Esophagus muscularis mucosa (tissue), 4 donors: ENCODE data around the gene CNTN6.

Experiments
- CTCF ChIP-seq, 3 experiments: fragments of 200-600 bp in 2 of 3; fragments of 450-650 bp in 1 of 3; sonication (generic) in 2 of 3; IDR thresholded peaks; one replicate each; pipeline ENCODE4 v1.5.1; 2017 to 2019; ENCODE audit warnings: antibody characterized with exemption in 3 of 3, mild to moderate bottlenecking in 2 of 3, moderate library complexity in 1 of 3
- EP300 ChIP-seq: sonication (generic); formaldehyde crosslinking; IDR thresholded peaks from one replicate; pipeline ENCODE4 v1.6.1; 2017; ENCODE audit warnings: antibody characterized with exemption
- POLR2A ChIP-seq: fragments of 450-650 bp; IDR thresholded peaks from one replicate; pipeline ENCODE4 v1.6.1; 2017; ENCODE audit warnings: antibody characterized with exemption, moderate library complexity, mild to moderate bottlenecking, low read depth
- POLR2AphosphoS5 ChIP-seq, 2 donors: sonication (generic); formaldehyde crosslinking; IDR thresholded peaks; one replicate each; pipeline ENCODE4 v1.6.1; 2017; ENCODE audit warnings: antibody characterized with exemption in 2 of 2

- TF ChIP-seq CTCF (IDR thresholded peaks at IDR 0.05) (no peak), POLR2AphosphoS5 (IDR thresholded peaks at IDR 0.05) (no peak), POLR2A (no peak), EP300 (no peak)
Measured at GRCh38 chr3:1356101-1356500, 263.3 kb downstream of the CNTN6 start.
